ENCODE data around the gene IMPA2. TPM values are rescaled to one million over a fixed set of nuclear protein-coding genes. Genes with fewer than 3 reads are reported as not detected.

Gene IMPA2
- total and polyA plus RNA-seq, 2 of the 8 experiments (the other 6 are each of a cell fraction or from before 2014, with no cell fraction given), result 102 to 140 TPM

- H2AK5ac ChIP-seq (ENCODE audit: low read depth, low read length), result no peak overlapping the region
- H3K79me1 ChIP-seq (ENCODE audit: low read depth, low read length), result no peaks in the 10 kb centered on the region
- H3K23ac ChIP-seq (ENCODE audit: insufficient read length), result no peak overlapping the region
- H3K9ac ChIP-seq (replicated peaks in 1 of 4; ENCODE audit: extremely low read depth in 1 of 4, low read depth in 3 of 4, low read length in 3 of 4), result no peak overlapping the region
- H2BK5ac ChIP-seq (ENCODE audit: low read depth, low read length), result 0 out of 2 replicates have a peak overlapping the region, but pooled peaks have one; percentile 44
- H3K79me2 ChIP-seq (ENCODE audit: control insufficient read depth in 1 of 2, insufficient read depth in 2 of 2, low read length in 2 of 2), result no peaks in the 10 kb centered on the region
- no peak overlapping the region for H4K5ac ChIP-seq (ENCODE audit: insufficient read length, low read depth, low read length)
- ChIA-PET POLR2A (ENCODE audit: partially characterized antibody) (no interaction called here), CTCF (ENCODE audit: partially characterized antibody) (no interaction called here)
- peaks cover 0 to 7% of the 10 kb centered on the region in 2 experiments for H4K20me1 ChIP-seq (replicated peaks in 1 of 2; ENCODE audit: control insufficient read depth in 1 of 2, insufficient read depth in 2 of 2, low read length in 2 of 2)
- no peak overlapping the region for H3K27ac ChIP-seq (ENCODE audit: low read depth, low read length)
- H2BK15ac ChIP-seq (ENCODE audit: low read length), result no peak overlapping the region
- no peak overlapping the region for H3K4me3 ChIP-seq (ENCODE audit: extremely low read depth in 1 of 4, insufficient read depth in 2 of 4, low read depth in 3 of 4, low read length in 4 of 4)
- H3K4me2 ChIP-seq (ENCODE audit: insufficient read depth in 1 of 2, low read depth in 2 of 2, low read length in 2 of 2), result no peak overlapping the region
- DNase-seq (ENCODE audit: low read depth in 1 of 2, low spot score in 2 of 2) (no peak), FAIRE-seq (no peak)
- H4K8ac ChIP-seq (ENCODE audit: extremely low read depth, insufficient read depth, low read length), result no peak overlapping the region; the same call in 1 of the 2 replicates
- H2AFZ ChIP-seq (ENCODE audit: low read length), result no peak overlapping the region
- no peak overlapping the region for H3K14ac ChIP-seq (ENCODE audit: insufficient read length)
- H3K18ac ChIP-seq (ENCODE audit: extremely low read depth, low read length), result no peak overlapping the region
- H3K27me3 ChIP-seq (replicated peaks in 1 of 4; ENCODE audit: control insufficient read depth in 3 of 4, extremely low read depth in 1 of 4, insufficient read depth in 3 of 4, low read length in 3 of 4), result no peaks in the 10 kb centered on the region
- H4K91ac ChIP-seq (replicated peaks; ENCODE audit: insufficient read length, low read length), result no peak overlapping the region
- peaks cover 7 to 31% (median 19%) of the 10 kb centered on the region in 4 experiments; a peak in 7 of 8 replicates for H3K36me3 ChIP-seq (ENCODE audit: control insufficient read depth in 2 of 4, insufficient read depth in 4 of 4, low read length in 3 of 4)
- H3K56ac ChIP-seq (replicated peaks; ENCODE audit: insufficient read length, low read depth, low read length), result no peak overlapping the region
- H3K4me1 ChIP-seq (replicated peaks in 1 of 4; ENCODE audit: control insufficient read depth in 3 of 4, insufficient read depth in 4 of 4, low read length in 3 of 4), result peaks cover 0 to 6% (median 3%) of the 10 kb centered on the region in 4 experiments; a peak in 1 of 7 replicates
- peak overlapping the region; percentile 91 for H3K4ac ChIP-seq (replicated peaks; ENCODE audit: insufficient read length, low read depth, low read length)
- no peak overlapping the region for H2BK120ac ChIP-seq (replicated peaks; ENCODE audit: low read depth, low read length)
- no peaks in the 10 kb centered on the region for H3K23me2 ChIP-seq (ENCODE audit: low read depth, low read length)
- no peak for TF ChIP-seq CHD2 (IDR thresholded peaks at IDR 0.05; ENCODE audit: low read length)
- no peak for TF ChIP-seq HDAC6 (IDR thresholded peaks at IDR 0.05; ENCODE audit: low read depth, low read length)
- no peak for TF ChIP-seq ATF3 (IDR thresholded peaks at IDR 0.05; ENCODE audit: insufficient read depth, low read depth, low read length)
- TF ChIP-seq HDAC2 (IDR thresholded peaks at IDR 0.05; ENCODE audit: borderline replicate concordance in 1 of 2, low read depth in 2 of 2, low read length in 2 of 2), result no peak
- TF ChIP-seq POLR2A (IDR thresholded peaks at IDR 0.05; ENCODE audit: control extremely low read depth in 1 of 2, low read depth in 2 of 2, low read length in 2 of 2), result peak in 1 of 2 experiments; percentile 23; a peak in 1 of 3 replicates
- H2BK20ac ChIP-seq (ENCODE audit: low read length), result no peak overlapping the region
- no peak overlapping the region for H2BK12ac ChIP-seq (ENCODE audit: low read depth, low read length)
- WGBS, 2 experiments (ENCODE audit: extremely low coverage in 1 of 2, insufficient coverage in 1 of 2, insufficient read length in 1 of 2, insufficient replicate concordance in 2 of 2, low coverage in 1 of 2, low lambda C conversion rate in 2 of 2, missing lambda C conversion rate in 1 of 2), result 91% methylated on average over 9 of the region's 9 CpGs; no CpG with 5 or more reads in 1 of the 2 experiments
- no peaks in the 10 kb centered on the region for H3K9me3 ChIP-seq (ENCODE audit: insufficient read depth in 2 of 2, low read depth in 1 of 2, low read length in 1 of 2)
Measured at GRCh38 chr18:12027046-12027445, 45.7 kb downstream of the IMPA2 start.

Measured in H1 (cell line).